ENCODE measurements around the gene CSPG4. TPM values are rescaled to one million over a fixed set of nuclear protein-coding genes. Genes with fewer than 3 reads are reported as not detected.

CSPG4 gene
- total RNA-seq, 1 donor from 2014 or later, result 0.18 TPM

DNA sequence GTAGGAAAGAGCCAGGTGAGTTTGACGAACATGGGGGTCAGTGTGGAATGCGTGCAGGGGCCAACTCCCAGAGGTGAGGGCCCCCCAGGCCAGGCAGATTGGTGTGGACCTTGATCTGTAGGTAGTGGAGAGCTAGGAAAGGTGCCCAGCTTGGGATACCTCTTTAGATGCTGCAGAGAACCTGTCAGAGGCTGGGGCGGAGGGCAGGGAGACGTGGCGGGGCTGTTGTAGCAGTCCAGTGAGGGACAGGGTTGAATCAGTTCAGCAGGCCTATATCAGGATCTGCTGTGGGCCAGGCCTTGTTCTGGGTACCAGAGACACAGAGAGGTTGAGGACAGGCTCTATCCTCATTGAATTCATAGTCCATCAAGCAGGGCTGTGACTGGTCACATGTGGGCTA lies 56.3 kb downstream of the CSPG4 start:
- Mint-ChIP-seq H3K4me1 (ENCODE audit: unreplicated experiment) (peaks cover 25% of the 10 kb centered on the region), H3K27ac (ENCODE audit: unreplicated experiment) (no peak overlapping the region), H3K36me3 (ENCODE audit: low read depth, unreplicated experiment) (peaks cover 36% of the 10 kb centered on the region), H3K27me3 (ENCODE audit: unreplicated experiment) (peaks cover 8% of the 10 kb centered on the region), H3K9me3 (ENCODE audit: unreplicated experiment) (no peaks in the 10 kb centered on the region), H3K4me3 (ENCODE audit: unreplicated experiment) (peak overlapping the region; percentile 40)
- no peak for DNase-seq (ENCODE audit: low spot score)
- TF ChIP-seq, protein P1, sequence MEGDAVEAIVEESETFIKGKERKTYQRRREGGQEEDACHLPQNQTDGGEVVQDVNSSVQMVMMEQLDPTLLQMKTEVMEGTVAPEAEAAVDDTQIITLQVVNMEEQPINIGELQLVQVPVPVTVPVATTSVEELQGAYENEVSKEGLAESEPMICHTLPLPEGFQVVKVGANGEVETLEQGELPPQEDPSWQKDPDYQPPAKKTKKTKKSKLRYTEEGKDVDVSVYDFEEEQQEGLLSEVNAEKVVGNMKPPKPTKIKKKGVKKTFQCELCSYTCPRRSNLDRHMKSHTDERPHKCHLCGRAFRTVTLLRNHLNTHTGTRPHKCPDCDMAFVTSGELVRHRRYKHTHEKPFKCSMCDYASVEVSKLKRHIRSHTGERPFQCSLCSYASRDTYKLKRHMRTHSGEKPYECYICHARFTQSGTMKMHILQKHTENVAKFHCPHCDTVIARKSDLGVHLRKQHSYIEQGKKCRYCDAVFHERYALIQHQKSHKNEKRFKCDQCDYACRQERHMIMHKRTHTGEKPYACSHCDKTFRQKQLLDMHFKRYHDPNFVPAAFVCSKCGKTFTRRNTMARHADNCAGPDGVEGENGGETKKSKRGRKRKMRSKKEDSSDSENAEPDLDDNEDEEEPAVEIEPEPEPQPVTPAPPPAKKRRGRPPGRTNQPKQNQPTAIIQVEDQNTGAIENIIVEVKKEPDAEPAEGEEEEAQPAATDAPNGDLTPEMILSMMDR (IDR thresholded peaks at IDR 0.05; ENCODE audit: unreplicated experiment), result no peak

DNA sequence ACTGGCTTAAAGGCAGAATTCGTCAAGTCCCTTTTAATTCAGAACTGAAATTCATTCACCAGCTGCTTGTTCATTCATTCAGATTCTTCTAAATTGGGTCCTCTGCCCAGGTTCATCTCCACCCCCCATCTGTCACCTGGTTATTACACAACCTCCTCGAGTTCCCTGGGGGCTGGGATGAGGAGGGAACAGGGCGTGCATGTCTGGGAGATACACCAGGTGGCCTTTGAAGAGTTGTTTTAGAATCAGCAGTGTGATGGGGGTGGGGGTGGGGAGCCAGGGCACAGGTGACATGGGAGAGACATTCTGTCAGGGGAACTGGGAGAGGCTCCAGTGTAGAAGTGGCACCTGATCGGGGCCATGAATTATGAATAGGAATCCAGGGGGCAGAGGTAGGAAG lies 56.7 kb downstream of the CSPG4 start:
- peaks cover 8% of the 10 kb centered on the region for H3K27me3 Mint-ChIP-seq (ENCODE audit: unreplicated experiment)

DNA sequence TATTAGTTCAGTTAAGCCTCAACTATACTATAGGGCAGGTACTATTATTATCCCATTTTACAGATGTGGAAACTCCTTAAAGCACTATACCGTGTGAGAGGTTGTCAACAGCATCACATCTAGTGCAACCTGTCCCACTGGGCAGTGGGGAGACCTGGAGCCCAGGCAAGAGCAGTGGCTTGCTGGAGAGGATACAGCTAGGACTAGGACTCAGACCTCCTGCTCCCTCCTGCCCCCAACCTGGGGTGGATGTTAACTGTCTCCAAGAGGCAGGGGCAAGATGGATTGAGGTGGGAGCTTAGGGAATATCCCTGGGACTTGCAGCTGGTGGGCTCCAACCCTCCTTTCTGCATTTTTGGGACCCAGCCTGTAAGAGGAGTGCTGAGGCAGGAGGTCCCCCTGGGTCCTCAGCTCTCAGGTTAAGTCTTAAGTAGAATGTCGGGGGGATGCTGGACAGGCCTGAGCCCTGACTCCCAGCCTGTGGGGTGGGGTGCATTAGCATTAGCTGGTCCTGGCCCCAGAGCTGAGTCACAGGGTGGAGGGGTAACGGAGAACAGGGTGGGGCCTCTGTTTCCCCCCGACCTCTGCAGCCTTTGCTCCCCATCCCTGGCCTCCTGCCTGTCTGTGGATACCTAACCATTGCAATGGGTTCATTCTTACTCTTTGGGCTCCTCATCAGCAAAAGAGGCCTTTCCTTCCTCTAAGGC lies 58.3 kb downstream of the CSPG4 start:
- no peak for DNase-seq (ENCODE audit: low spot score)

More for the DNA sequence above, 56.7 kb downstream of the CSPG4 start:
- Mint-ChIP-seq H3K27ac (ENCODE audit: unreplicated experiment) (no peak overlapping the region), H3K4me3 (ENCODE audit: unreplicated experiment) (peak overlapping the region; percentile 40), H3K9me3 (ENCODE audit: unreplicated experiment) (no peaks in the 10 kb centered on the region), H3K36me3 (ENCODE audit: low read depth, unreplicated experiment) (peaks cover 40% of the 10 kb centered on the region), H3K4me1 (ENCODE audit: unreplicated experiment) (peaks cover 29% of the 10 kb centered on the region)
- TF ChIP-seq, protein P1 (IDR thresholded peaks at IDR 0.05; ENCODE audit: unreplicated experiment), result no peak
- DNase-seq (ENCODE audit: low spot score), result no peak

DNA sequence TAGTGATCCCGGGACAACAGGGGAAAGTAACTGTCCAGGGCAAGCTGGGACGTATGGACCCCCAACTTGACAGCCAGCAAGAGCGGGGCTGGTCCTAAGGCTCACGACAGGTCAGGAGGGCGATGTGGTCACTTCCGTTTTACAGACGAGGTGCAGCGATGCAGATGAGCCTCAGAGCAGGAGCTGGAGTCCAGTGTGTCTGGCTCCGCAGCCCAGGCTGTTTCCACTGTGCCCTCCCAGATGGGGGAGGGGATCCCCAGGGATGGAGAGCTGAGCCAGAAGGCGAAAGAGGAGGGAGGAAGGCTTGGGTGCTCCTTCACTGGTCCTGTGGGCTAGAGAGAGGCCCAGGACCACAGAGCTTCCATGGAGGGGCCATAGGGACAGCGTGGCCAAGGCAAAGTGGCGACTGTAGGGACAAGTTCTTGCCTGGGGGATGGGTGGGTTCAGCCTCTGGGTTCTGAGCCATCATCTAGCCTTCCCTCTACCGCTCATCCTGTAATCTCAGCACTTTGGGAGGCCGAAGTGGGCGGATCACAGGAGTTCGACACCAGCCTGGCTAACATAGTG lies 59.2 kb downstream of the CSPG4 start:
- TF ChIP-seq, protein P1 (IDR thresholded peaks at IDR 0.05; ENCODE audit: unreplicated experiment), result no peak
- no peak overlapping the region for H3K27ac Mint-ChIP-seq (ENCODE audit: unreplicated experiment)
- peaks cover 37% of the 10 kb centered on the region for H3K36me3 Mint-ChIP-seq (ENCODE audit: low read depth, unreplicated experiment)
- H3K4me3 Mint-ChIP-seq (ENCODE audit: unreplicated experiment), result no peak overlapping the region
- no peaks in the 10 kb centered on the region for H3K9me3 Mint-ChIP-seq (ENCODE audit: unreplicated experiment)
- H3K27me3 Mint-ChIP-seq (ENCODE audit: unreplicated experiment), result peaks cover 19% of the 10 kb centered on the region
- H3K4me1 Mint-ChIP-seq (ENCODE audit: unreplicated experiment), result peaks cover 54% of the 10 kb centered on the region
- no peak for DNase-seq (ENCODE audit: low spot score)

More for the DNA sequence above, 58.3 kb downstream of the CSPG4 start:
- Mint-ChIP-seq H3K9me3 (ENCODE audit: unreplicated experiment) (no peaks in the 10 kb centered on the region), H3K27me3 (ENCODE audit: unreplicated experiment) (peaks cover 15% of the 10 kb centered on the region), H3K27ac (ENCODE audit: unreplicated experiment) (no peak overlapping the region), H3K36me3 (ENCODE audit: low read depth, unreplicated experiment) (peaks cover 44% of the 10 kb centered on the region), H3K4me1 (ENCODE audit: unreplicated experiment) (peaks cover 44% of the 10 kb centered on the region), H3K4me3 (ENCODE audit: unreplicated experiment) (no peak overlapping the region)
- TF ChIP-seq, protein P1 (IDR thresholded peaks at IDR 0.05; ENCODE audit: unreplicated experiment), result no peak

Measured in endothelial cell (in vitro differentiated cells).